NCI-H526 treated with DMSO at 0.1 percent for 48 hours (cell line): ENCODE data around the gene ZNF571.

Experiments
- DNase-seq: peaks from one replicate; lab custom pipeline; 2025; lab: John Stamatoyannopoulos, UW

ZNF571 gene

DNA sequence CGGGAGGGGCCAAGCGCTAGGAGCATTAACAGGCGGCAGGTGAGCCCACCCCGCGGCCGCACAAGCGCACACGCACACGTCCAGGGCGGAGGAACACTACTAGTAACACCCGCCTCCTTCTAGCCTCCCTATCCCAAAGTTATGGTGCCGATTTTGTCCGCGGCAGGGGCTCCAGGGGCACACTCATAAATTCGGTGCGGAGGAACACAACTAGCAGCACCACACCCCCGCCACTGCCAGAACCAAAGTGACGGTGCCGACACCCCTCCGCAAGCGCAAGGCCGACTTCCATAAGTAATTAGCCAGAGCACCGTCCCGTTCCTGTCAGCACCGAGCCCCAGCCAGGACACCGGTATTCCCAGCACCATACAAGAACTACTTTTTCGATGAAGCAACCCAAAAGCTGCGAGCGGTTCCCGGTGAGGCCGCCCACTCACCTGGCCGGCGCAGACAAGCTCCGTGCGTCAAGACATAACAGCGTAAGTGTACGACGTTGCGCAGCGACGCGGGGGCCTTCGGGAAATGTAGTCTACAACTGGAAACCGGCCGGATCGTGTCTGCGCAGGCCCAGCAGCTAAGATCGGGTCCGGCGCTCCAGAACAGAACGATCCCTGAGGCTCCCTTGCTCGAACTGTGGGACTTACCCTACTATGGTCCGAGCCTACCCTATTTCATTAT is at the start of gene ZNF571, which contains the start of gene ZNF540:
TSS of gene ZNF571 (minus strand) at position 489 of the 678 bp plus-strand sequence. CDS start 8,116 bp downstream, outside the sequence.
TSS of gene ZNF540 (plus strand) at position 573 of the 678 bp plus-strand sequence. CDS start 3,572 bp downstream, outside the sequence.
- peak; percentile 94 for DNase-seq

DNA sequence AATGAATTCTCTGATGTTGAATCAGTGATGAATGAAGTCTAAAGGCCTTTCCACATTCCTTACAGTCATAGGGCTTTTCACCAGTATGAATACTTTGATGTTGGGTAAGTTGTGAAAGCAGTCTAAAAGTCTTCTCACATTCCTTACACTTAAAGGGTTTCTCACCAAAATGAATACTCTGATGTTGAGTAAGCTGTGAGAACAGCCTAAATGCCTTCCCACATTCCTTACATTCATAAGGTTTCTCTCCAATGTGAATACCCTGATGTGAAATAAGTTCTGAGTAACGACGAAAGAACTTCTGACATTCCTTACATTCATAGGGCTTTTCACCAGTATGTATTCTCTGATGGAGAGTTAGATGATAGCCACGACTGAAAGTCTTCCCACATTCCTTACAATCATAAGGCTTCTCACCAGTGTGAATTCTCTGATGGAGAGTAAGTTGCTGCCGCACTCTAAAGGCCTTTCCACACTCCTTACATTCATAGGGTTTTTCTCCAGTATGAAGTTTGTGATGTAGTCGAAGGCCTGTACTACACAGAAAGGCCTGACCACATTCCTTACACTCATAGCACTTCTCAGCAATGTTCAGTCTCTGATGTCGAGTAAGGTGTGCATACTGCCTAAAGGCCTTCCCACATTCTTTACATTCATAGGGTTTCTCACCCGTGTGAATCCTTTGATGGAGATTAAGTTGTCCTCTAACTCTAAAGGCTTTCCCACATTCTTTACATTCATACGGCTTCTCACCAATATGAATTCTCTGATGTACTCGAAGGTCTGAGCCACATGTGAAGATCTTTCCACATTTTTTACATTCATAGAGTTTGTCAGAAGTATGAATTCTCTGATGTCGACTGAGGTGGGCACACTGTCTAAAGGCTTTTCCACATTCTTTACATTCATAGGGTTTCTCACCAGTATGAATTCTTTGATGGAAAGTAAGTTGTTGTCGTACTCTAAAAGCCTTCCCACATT is 40.8 kb upstream of the ZNF571 start:
- no peak for DNase-seq

DNA sequence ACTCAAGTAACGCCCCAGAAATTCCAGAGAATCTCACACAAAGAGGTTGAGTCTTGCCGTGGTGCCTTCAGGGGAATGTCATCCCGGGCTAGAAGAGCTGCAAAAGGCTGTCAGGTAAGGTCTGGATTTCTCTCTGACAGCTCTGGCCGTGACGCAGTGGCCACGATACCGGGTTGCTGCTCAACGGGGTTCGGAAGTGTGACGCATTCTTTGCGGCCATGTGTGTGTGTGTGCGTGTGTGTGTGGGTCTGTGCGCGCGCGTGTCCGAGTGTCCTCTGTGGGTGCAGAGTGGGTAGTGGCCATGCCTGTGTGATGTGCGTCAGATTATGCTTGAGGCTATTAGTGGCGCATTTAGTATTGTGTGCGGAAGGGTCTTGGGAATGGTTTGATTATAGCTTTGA is 390 bp upstream of the ZNF571 start:
- peak; percentile 44 for DNase-seq

DNA sequence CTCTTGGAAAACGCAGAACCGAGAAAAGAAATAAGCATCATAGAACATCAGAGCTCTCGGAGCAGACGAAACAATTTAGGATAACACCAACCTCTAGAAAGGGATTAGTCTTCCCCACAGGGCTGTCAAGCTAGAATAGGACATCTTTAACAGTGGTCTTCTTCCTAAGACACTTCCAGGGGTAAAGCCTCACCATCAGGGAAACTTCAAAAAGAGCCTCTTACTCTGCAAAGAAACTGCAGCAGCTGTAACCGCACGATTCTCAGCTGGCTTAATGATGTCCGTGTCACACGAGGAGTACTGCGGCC is 642 bp downstream of the ZNF571 start:
- DNase-seq: no peak

DNA sequence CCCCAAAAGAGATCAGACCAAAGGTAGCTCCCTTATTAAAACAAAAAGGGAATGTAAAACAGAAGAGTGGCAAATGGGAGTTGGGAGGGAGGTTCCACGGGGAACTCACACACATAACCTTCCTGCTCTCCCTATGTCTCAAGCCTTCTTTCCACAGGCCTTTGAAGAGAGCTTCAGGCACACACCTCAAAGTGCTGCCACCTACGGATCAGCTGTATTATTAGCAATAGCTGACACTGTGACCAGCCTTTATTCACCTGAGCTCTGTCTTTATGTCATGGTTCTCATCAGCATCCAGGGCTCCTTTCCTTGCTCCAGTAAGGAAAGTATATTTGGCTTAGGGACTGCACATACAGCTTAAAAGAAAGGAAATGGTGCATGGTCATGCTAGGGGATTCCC is 11.3 kb downstream of the ZNF571 start:
- DNase-seq: no peak

DNA sequence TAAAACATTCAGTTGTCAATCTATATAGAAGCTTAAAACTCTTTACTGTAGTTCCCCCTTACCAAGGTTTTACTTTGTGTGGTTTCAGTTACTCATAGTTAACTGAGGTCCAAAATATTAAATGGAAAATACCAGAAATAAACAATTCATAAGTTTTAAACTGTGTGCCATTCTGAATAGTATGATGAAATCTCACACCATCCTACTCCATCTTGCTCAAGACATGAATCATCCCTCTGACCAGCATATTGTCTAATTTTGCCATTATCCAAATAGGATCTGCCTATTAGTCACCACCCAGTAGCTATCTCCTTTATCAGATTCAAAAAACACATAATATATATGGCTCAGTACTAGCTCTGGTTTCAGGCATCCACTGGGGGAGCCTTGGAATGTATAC is 22.4 kb downstream of the ZNF571 start:
- no peak for DNase-seq

DNA sequence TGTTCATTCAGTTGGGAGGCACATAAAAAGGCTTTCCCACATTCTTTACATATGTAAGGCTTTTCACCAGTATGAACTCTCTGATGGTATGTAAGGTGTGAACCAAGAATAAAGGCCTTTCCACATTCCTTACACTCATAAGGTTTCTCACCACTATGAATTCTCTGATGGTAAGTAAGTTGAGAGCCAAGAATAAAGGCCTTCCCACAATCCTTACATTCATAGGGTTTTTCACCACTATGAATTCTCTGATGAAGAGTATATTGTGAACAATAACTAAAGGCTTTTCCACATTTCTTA is 29.3 kb downstream of the ZNF571 start:
- no peak for DNase-seq

DNA sequence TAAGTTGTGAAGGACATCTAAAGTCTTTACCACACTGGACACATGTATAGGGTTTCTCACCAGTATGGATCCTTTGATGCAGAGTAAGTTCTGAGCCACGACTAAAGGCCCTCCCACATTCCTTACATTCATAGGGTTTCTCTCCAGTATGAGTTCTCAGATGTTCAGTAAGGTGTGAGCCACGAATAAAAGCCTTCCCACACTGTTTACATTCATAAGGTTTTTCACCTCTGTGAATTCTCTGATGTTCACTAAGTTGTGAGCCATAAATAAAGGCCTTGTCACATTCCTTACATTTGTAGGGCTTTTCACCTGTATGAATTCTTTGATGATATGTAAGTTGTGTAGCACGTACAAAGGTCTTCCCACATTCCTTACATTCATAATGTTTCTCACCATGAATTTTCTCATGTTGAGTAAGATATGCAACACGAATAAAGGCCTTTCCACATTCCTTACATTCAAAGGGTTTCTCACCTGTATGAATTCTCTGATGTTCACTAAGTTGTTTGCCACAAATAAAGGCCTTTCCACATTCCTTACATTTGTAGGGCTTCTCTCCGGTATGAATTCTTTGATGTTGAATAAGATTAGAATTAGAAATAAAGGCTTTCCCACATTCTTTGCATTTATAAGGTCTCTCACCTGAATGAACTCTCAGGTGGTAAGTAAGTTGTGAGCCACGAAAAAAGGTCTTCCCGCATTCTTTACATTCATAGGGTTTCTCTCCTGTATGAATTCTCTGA is 29.8 kb downstream of the ZNF571 start:
- no peak for DNase-seq

DNA sequence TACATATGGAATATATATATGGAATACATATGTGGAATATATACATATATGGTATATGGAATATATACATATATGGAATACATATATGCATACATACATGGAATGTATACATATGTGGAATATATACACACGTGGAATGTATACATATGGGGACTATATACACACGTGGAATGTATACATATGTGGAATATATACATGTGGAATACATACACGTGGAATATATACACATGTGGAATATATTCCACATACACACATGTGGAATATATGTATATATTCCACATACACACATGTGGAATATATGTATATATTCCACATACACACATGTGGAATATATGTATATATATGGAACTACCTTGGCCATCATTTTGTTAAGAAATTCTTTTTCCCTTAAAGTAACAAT is 31.1 kb downstream of the ZNF571 start:
- no peak for DNase-seq

DNA sequence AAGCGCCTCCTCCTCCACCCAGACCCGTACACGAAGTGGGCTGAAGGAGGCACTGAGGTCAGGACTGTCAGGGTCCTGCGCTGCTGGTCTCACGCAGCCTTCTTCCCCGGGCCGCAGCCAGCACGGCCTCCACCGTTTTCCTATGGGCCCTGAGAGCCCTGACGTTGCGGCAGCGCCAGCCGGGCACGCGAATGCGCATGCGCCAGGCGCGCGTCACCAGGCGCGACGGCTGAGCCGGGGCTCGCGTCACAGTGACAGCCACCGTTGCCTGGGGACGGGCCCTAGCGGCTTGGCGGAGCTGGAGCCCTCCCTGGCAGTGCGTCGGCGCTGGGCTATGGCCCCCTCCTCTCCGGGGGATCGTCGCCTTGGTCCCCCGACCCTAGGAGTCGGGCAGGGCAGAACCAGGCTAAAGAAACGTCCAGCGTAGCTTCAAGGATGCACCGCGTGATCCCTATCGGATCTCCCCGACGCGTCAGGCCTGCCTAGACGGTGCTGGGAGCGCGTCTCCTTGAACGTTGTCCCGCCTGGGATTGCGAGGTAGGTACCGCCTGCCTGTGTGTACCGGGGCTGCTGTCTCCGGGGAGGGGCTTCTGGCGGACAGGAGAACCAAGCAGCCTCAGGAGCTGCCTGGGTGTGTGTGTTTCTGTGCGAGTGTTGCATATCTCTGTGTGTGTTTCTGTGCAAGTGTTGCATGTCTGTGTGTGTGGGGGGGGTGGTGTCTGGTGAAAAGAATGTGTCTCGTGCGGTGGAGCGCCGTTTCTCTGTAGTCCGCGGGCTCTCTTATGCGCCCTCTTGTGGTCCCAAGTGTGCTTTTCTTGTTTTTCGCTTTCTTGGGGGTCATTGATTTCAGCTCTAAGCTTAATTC is 43.2 kb downstream of the ZNF571 start:
- DNase-seq: no peak

DNA sequence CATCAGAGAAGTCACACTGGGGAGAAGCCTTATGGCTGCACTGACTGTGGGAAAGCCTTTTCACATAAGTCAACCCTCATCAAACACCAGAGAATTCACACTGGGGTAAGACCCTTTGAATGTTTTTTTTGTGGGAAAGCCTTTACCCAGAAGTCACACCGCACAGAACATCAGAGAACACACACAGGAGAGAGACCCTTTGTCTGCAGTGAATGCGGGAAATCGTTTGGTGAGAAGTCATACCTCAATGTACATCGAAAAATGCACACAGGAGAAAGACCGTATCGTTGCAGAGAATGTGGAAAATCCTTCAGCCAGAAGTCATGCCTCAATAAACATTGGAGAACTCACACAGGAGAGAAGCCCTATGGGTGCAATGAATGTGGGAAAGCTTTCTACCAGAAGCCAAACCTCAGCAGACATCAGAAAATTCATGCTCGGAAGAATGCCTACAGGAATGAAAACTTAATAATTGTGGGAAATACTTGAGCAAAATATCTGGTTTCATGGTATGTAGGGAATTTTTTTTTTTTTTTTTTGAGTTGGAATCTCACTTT is 57.1 kb downstream of the ZNF571 start:
- DNase-seq: no peak

DNA sequence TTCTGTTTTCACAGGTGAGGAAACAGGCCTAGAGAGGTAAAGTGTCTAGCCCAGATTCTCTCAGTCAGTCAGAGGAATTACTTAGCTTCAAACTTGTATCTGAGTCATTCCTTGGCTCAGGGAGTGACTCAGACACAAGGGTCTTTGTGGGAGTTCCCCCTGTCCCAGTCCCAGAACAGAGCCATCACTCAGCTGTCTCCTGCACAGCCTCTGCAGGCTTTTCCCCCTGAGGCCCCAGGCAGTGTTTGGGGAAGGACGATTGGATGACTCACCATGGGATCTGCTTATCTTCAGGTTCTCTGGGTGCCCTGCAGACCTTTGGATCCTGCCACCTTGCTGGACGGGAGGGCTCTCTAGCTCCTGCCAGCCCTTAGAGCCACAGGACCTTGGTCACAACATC is 74.7 kb downstream of the ZNF571 start:
- DNase-seq: no peak
